HG02840 (cell line): ENCODE results near the gene PARD6B.
"Not testable (repeated sequence)": the region's sequence is repeated elsewhere in the genome, so short reads cannot be mapped to it uniquely, and the experiment has no call there.

Experiments
- ATAC-seq: cut with Tn5 transposase; IDR thresholded peaks from one replicate; pipeline ENCODE4 v1.9.1; 2021; ENCODE audit warnings: mild to moderate bottlenecking, moderate library complexity, moderate number of reproducible peaks; ENCODE audit not compliant: unreplicated experiment, low FRiP score

The PARD6B gene

GRCh38 chr20:50731055-50731929 is at the start of gene PARD6B:
Gene PARD6B (plus strand): TSS chr20:50731580. CDS start chr20:50731787, 207 bp downstream.
- peak; percentile 85 for ATAC-seq

GRCh38 chr20:50682065-50682464 is 49.3 kb upstream of the PARD6B start:
- no peak for ATAC-seq

- ATAC-seq, result no peak
Measured at GRCh38 chr20:50682947-50683530, 48.3 kb upstream of the PARD6B start.

GRCh38 chr20:50683570-50683969 is 47.8 kb upstream of the PARD6B start:
- no peak for ATAC-seq

GRCh38 chr20:50686821-50687220 is 44.6 kb upstream of the PARD6B start:
- no peak for ATAC-seq

GRCh38 chr20:50688256-50688975 is 43.0 kb upstream of the PARD6B start:
- no peak for ATAC-seq

GRCh38 chr20:50689864-50690649 is 41.3 kb upstream of the PARD6B start:
- ATAC-seq, result no peak

GRCh38 chr20:50690650-50691572 is 40.5 kb upstream of the PARD6B start, which contains the start of gene RIPOR3:
Gene RIPOR3 (minus strand): TSS chr20:50691542. CDS start chr20:50691128, 414 bp downstream.
- ATAC-seq, result no peak

- ATAC-seq, result no peak
Measured at GRCh38 chr20:50691573-50692551, 39.5 kb upstream of the PARD6B start.

GRCh38 chr20:50692552-50692933 is 38.8 kb upstream of the PARD6B start:
- no peak for ATAC-seq

- ATAC-seq, result no peak
Measured at GRCh38 chr20:50693001-50693400, 38.4 kb upstream of the PARD6B start.

- ATAC-seq, result no peak
Measured at GRCh38 chr20:50694379-50695134, 36.8 kb upstream of the PARD6B start.

GRCh38 chr20:50695135-50695872 is 36.1 kb upstream of the PARD6B start:
- ATAC-seq, result no peak

- not testable (repeated sequence) for ATAC-seq
Measured at GRCh38 chr20:50698255-50698654, 33.1 kb upstream of the PARD6B start.

GRCh38 chr20:50699688-50700087 is 31.7 kb upstream of the PARD6B start:
- no peak for ATAC-seq

GRCh38 chr20:50701041-50701963 is 30.1 kb upstream of the PARD6B start:
- no peak for ATAC-seq
